Smooth muscle cell (in vitro differentiated cells): ENCODE measurements around the gene MAMDC2. TPM values are rescaled to one million over a fixed set of nuclear protein-coding genes. Genes with fewer than 3 reads are reported as not detected.

Experiments
- DNase-seq: peaks from one replicate; lab custom pipeline; 2025; ENCODE audit not compliant: unreplicated experiment; lab: John Stamatoyannopoulos, UW
- H2AFZ ChIP-seq: fragments of 200-600 bp; sonication (generic); 2 replicates; pipeline ENCODE4 v1.6.0; 2016; ENCODE audit warnings: antibody characterized with exemption, low read depth, mild to moderate bottlenecking
- H3F3A ChIP-seq: fragments of 200-600 bp; sonication (generic); 2 replicates; pipeline ENCODE4 v1.6.0; 2017; ENCODE audit warnings: antibody characterized with exemption, low read depth
- H3K27ac ChIP-seq: fragments of 200-600 bp; sonication (generic); 2 replicates; pipeline ENCODE4 v1.5.1; 2016; ENCODE audit warnings: low read depth, mild to moderate bottlenecking
- H3K27me3 ChIP-seq: fragments of 200-600 bp; sonication (generic); 2 replicates; pipeline ENCODE4 v1.6.1; 2016; ENCODE audit warnings: low read depth, mild to moderate bottlenecking
- H3K36me3 ChIP-seq: fragments of 200-600 bp; sonication (generic); 2 replicates; pipeline ENCODE4 v1.5.1; 2016; ENCODE audit warnings: low read depth
- H3K4me1 ChIP-seq: fragments of 200-600 bp; sonication (generic); 2 replicates; pipeline ENCODE4 v1.5.1; 2016; ENCODE audit warnings: low read depth
- H3K4me2 ChIP-seq: fragments of 200-600 bp; sonication (generic); 2 replicates; pipeline ENCODE4 v1.6.0; 2016; ENCODE audit warnings: mild to moderate bottlenecking
- H3K4me3 ChIP-seq: fragments of 200-600 bp; sonication (generic); 2 replicates; pipeline ENCODE4 v1.5.1; 2016; ENCODE audit warnings: mild to moderate bottlenecking
- H3K79me2 ChIP-seq: fragments of 200-600 bp; sonication (generic); 2 replicates; pipeline ENCODE4 v1.6.0; 2016; ENCODE audit warnings: low read depth, mild to moderate bottlenecking
- H3K9ac ChIP-seq: fragments of 200-600 bp; sonication (generic); 2 replicates; pipeline ENCODE4 v1.6.0; 2016; ENCODE audit warnings: low read depth
- H3K9me3 ChIP-seq: fragments of 200-600 bp; sonication (generic); replicated peaks from 2 replicates; pipeline ENCODE4 v1.5.1; 2016; ENCODE audit warnings: low read depth
- H4K20me1 ChIP-seq: fragments of 200-600 bp; sonication (generic); 2 replicates; pipeline ENCODE4 v1.6.0; 2016; ENCODE audit warnings: low read depth
- CTCF ChIP-seq: fragments of 200-600 bp; sonication (generic); IDR thresholded peaks from 2 replicates; pipeline ENCODE4 v1.5.1; 2017; ENCODE audit warnings: borderline replicate concordance, mild to moderate bottlenecking, antibody characterized with exemption; ENCODE audit not compliant: insufficient read depth, poor library complexity, severe bottlenecking
- whole genome bisulfite sequencing: methylation state at CpG from one replicate; pipeline ENCODE4 v1.1.7; 2016; ENCODE audit warnings: low lambda C conversion rate; 5-methylcytosine and 5-hydroxymethylcytosine counted together
- polyA plus RNA-seq: library from polyadenylated mRNA; unstranded; fragments of >200 nt; fragmentation: Nextera tagmentation; extraction: Ambion mirVana; gene quantifications from 2 replicates; pipeline ENCODE4 v1.2.1, GENCODE V29; 2016
- total RNA-seq: library from RNA; depleted of rRNA; stranded (reverse); fragments of >200 nt; gene quantifications from 2 replicates; pipeline ENCODE4 v1.2.3, GENCODE V29; 2014

MAMDC2 gene
- total and polyA plus RNA-seq, 2 experiments from 2014 or later = 8.2 to 13.0 TPM

- Histone ChIP-seq H3F3A (no peaks in the 10 kb centered on the region), H3K4me2 (no peak overlapping the region), H3K36me3 (no peaks in the 10 kb centered on the region), H3K4me3 (no peak overlapping the region), H4K20me1 (no peaks in the 10 kb centered on the region), H3K27ac (no peak overlapping the region), H3K27me3 (no peaks in the 10 kb centered on the region), H3K9me3 (no peaks in the 10 kb centered on the region), H3K79me2 (no peaks in the 10 kb centered on the region), H3K4me1 (no peaks in the 10 kb centered on the region), H2AFZ (no peak overlapping the region), H3K9ac (no peak overlapping the region)
- 93% methylated on average over 2 of the region's 2 CpGs for WGBS
- no peak for DNase-seq
- TF ChIP-seq CTCF = no peak
These were observed 23.2 kb downstream of the MAMDC2 start for GRCh38 chr9:70066874-70067273.

- no peak for TF ChIP-seq CTCF
- 95% methylated on average over 3 of the region's 3 CpGs for WGBS
- H3K27me3 ChIP-seq = no peaks in the 10 kb centered on the region
These were observed 26.1 kb downstream of the MAMDC2 start for GRCh38 chr9:70069704-70070103.

GRCh38 chr9:70073193-70073592, 29.5 kb downstream of the MAMDC2 start:
- Histone ChIP-seq H2AFZ (no peak overlapping the region), H3K9ac (no peak overlapping the region), H3K9me3 (no peaks in the 10 kb centered on the region), H3K27me3 (no peaks in the 10 kb centered on the region), H4K20me1 (no peaks in the 10 kb centered on the region), H3K4me1 (no peaks in the 10 kb centered on the region), H3K27ac (no peak overlapping the region), H3F3A (no peaks in the 10 kb centered on the region), H3K4me3 (no peak overlapping the region), H3K79me2 (no peaks in the 10 kb centered on the region), H3K36me3 (no peaks in the 10 kb centered on the region), H3K4me2 (no peak overlapping the region)
- whole genome bisulfite sequencing = 83% methylated on average over 2 of the region's 2 CpGs
- no peak for DNase-seq
- no peak for TF ChIP-seq CTCF

More at GRCh38 chr9:70069704-70070103, 26.1 kb downstream of the MAMDC2 start:
- no peaks in the 10 kb centered on the region for H4K20me1 ChIP-seq
- H3K4me3 ChIP-seq = no peak overlapping the region
- H3F3A ChIP-seq = no peaks in the 10 kb centered on the region
- H3K36me3 ChIP-seq = no peaks in the 10 kb centered on the region
- no peaks in the 10 kb centered on the region for H3K79me2 ChIP-seq
- H2AFZ ChIP-seq = no peak overlapping the region
- H3K4me1 ChIP-seq = no peaks in the 10 kb centered on the region
- no peak overlapping the region for H3K4me2 ChIP-seq
- H3K9me3 ChIP-seq = no peaks in the 10 kb centered on the region
- no peak overlapping the region for H3K9ac ChIP-seq
- no peak overlapping the region for H3K27ac ChIP-seq
- no peak for DNase-seq

GRCh38 chr9:70073756-70074155, 30.1 kb downstream of the MAMDC2 start:
- no peak overlapping the region for H3K4me2 ChIP-seq
- no peak for DNase-seq

More at GRCh38 chr9:70073756-70074155, 30.1 kb downstream of the MAMDC2 start:
- no peaks in the 10 kb centered on the region for H3K36me3 ChIP-seq
- no peak for TF ChIP-seq CTCF
- H3K9ac ChIP-seq = no peak overlapping the region
- no peaks in the 10 kb centered on the region for H3K4me1 ChIP-seq
- H3K79me2 ChIP-seq = no peaks in the 10 kb centered on the region
- no peak overlapping the region for H3K27ac ChIP-seq
- no peaks in the 10 kb centered on the region for H3F3A ChIP-seq
- H3K9me3 ChIP-seq = no peaks in the 10 kb centered on the region
- no peak overlapping the region for H3K4me3 ChIP-seq
- no peak overlapping the region for H2AFZ ChIP-seq
- H3K27me3 ChIP-seq = no peaks in the 10 kb centered on the region
- H4K20me1 ChIP-seq = no peaks in the 10 kb centered on the region
